Mucosa of gallbladder (tissue), 1 donor: Measurements from ENCODE around the gene EPN1. TPM values are rescaled to one million over a fixed set of nuclear protein-coding genes. Genes with fewer than 3 reads are reported as not detected.

Source experiments
- DNase-seq: peaks from one replicate; pipeline ENCODE4 v3.0.0-alpha.2; 2020; ENCODE audit warnings: low spot score
- total RNA-seq: library from RNA; stranded (reverse); gene quantifications from one replicate; pipeline ENCODE4 v1.2.1, GENCODE V29; 2021
- donor health status: DM: no; HTN: no; CAD: no.

Gene EPN1
- total RNA-seq = 172 TPM

DNA sequence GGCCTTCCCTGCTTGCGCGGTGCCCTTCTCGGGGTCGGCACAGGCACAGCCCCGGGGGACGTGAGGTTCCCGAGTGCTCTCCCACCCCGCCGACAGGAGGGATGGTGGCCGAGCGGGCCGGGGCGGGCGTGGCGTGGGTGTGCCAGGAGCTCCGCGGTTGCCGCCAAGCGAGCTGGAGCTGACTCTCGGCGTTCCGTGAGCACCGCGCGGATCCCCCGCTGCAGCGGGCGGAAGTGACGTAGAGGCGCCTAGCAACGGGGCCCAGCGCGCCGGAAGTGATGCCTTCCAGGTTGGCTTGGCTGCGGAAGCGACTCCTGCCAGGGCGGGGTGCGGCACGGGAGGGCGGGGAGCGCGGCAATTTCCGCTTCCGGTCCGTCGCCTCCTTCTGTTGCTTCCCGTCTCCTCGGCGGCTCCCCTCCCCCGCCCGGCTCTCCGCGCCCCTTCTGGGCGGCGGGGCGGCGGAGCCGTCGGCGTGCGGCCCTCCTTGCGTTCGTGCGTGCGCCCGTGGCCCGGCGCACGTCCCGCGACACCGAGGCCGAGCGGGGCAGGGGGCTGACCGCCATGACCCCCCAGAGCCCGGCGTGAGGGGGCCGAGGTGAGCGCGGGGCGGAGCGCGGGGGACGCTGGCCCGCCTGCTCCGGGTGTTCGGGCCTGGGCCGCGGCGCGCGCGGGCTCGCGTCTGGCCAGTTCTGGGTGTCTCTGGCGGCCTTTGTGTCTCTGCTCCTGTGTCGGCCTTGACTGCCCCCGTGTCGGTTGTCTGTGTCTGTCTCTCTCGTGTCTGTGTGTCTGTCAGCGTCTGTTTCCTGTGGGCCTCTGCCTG lies at the start of gene EPN1:
TSS of gene EPN1 (plus strand) at position 386 of the 820 bp plus-strand sequence. CDS start 3,402 bp downstream, outside the sequence.
- DNase-seq = peak; percentile 96

DNA sequence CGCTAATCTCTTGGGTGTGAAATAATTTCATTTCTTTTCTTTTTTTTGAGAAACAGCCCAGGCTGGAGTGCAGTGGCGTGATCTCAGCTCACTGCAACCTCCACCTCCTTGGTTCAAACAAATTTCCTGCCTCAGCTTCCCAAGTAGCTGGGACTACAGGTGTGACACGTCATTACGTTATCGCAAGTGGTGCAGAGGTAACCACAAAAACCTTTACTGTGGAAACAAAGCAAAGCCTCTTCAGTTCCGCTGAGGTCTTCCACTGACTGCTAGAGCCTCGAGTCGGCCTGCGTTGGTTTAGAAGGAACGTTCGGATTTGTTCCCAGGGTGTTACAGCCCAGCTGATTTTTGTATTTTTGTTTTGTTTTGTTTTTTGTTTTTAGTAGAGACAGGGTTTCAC lies 48.7 kb upstream of the EPN1 start:
- no peak for DNase-seq

DNA sequence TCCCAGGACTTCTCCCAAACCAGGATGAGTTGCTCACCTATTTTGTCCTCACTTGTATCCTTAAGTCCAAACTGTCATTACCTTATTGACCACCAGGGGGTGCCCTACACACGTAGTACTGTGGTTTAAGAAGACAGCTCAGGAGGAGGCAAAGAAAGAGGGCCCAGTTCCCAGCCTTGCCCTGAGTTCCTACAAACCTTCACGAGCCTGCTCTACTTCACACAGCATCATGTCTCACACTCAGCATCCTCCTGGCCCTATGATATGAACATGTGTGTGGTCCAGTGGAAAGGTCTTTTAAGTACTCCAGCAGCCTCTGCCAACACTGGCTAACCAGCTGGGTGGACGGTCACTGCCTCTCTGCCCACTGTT lies 42.6 kb upstream of the EPN1 start:
- peak; percentile 95 for DNase-seq

DNA sequence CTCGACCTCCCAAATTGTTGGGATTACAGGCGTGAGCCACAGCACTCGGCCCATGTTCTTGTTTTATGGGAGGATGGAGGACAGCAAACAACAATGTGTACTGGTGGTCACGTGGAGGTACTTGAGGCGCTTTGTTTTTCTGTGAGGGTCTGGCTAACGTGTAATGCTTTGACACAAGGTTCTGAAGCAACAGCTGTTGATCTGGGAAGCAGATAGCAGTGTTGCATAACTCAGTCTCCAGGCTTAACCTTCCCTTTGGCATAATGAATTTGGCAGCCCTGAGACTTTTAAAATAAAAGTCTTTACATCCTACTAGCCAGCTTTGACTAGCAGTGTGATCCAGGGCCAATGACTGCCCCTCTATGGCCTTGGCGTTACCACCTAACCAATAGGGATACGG lies 41.2 kb upstream of the EPN1 start:
- DNase-seq = no peak

DNA sequence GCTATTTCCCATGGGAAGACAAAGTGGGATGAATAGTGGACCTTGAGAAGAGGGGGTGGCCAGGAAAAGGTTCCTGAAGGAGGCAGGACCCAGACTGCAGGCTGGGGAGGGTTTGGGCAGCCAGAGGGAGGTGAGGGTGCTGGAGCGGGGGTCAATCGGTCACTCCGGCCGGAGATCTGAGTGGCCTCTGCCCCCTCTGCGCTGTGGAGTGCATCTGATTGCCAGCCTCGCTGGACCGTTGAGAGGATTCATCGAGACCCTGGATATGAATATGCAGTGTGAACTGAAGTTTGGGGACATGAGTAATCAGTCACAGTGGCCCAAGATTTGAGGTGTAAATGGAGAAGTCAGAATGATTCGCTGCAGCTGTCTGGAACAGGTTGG lies 39.7 kb upstream of the EPN1 start:
- no peak for DNase-seq

DNA sequence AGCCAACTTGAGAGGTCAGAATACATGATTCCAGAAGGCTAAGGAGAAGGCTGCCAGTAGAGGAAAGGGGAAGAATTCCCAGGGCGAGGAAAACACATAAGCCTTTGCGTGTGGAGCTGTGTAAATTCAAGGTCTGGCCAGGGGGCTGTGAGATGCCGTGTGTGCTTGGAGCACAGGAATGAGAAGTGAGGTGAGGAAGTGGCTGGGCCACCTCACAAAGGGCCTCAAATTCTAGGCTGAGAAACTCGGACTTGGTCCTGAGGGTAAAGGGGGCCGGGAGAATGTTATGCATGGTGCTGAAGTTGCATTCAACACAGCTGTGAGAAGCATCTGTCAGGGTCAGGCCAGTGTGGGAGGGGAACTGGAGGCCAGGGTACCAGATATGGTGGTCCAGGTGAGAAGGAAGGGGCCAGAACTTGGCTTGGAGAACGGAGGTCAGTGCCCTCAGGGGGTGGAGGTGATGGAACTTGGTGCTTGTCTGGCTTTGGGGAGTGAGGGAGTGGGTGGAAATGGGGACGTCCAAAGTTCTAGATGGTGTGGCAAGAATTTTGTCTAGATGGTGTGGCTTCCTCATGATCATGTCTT lies 39.1 kb upstream of the EPN1 start:
- no peak for DNase-seq

DNA sequence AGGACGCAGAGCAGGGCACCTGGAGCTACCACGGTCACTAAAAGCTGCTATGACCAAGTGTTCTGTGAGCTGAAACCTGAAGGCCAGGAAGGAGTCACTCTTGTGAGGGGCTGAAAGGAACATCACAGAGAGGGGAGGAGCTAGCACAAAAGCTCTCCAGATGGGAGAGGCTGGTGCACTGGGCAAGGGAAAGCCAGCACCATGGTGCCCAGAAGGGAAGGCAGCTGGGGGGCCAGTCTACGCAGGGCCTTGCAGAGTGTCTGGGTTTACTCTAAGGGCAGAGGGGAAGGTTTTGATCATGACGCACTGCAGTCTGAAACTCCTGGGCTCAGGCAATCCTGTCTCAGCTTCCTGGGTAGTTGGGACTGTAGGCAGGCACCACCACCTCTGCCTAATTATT lies 38.3 kb upstream of the EPN1 start:
- DNase-seq = no peak

DNA sequence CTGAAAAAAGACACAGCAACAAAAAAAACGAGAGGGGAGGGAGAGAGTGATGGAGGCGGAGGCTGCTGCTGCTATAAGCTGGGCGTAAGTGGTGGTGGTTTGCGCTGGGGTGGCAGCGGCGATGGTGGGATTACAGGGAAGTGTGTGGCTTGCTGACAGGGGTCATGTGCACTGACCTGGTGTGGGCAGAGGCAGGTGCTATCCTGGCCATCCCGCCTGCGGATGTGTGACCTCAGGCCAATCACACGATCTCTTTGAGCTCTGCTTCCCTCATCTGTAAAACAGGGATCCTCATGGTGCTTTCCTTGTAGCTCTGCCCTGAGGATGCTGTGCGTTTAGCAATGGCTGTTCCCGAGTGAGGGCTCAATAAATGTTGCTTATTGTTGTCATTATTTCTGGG lies 37.5 kb upstream of the EPN1 start:
- DNase-seq = no peak

DNA sequence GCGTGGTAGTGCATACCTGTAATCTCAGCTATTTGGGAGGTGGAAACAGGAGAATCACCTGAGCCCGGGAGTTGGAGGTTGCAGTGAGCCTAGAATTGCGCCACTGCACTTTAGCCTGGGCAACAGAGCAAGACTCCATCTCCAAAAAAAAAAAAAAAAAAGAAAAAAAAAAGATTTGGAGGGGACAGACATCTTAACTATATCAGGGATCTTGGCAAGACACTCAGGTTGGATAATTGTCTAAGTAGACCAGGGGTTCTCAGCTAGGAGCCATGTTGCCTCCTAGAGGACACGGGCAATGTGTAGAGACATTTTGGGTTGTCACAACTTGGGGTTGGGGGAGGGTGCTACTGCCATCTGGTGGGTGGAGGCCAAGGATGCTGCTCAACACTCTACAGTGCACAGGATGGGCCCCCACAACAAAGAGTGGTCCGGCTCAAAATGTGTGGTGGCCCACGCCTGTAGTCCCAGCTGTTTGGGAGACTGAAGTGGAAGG lies 36.1 kb upstream of the EPN1 start:
- DNase-seq = no peak

DNA sequence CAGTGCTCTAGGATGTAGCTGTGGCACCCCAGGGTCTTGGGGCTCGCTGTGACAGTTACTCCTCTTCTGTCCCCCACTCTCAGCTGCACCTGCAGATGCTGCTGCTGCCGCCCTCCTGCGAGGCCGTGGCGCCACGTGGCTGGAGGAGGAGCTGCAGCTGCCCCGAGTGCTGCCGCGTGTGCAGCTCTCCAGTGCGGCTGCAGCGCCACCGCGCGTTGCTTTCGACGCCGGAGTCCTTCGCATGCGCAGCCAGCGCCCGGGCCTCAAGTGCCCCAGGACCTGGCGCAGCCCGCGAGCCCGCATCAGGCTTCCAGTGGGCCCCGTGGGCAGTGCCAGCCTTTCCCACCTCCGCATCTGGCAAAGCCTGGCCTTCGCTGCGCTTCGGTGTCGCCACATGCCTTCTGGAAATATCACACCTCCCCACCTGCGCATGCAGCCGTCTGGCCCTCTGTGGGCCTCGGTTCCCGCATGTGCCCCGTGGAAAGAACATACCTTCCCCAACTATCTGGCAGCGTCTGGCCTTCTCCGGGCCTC lies 34.9 kb upstream of the EPN1 start:
- peak; percentile 73 for DNase-seq

DNA sequence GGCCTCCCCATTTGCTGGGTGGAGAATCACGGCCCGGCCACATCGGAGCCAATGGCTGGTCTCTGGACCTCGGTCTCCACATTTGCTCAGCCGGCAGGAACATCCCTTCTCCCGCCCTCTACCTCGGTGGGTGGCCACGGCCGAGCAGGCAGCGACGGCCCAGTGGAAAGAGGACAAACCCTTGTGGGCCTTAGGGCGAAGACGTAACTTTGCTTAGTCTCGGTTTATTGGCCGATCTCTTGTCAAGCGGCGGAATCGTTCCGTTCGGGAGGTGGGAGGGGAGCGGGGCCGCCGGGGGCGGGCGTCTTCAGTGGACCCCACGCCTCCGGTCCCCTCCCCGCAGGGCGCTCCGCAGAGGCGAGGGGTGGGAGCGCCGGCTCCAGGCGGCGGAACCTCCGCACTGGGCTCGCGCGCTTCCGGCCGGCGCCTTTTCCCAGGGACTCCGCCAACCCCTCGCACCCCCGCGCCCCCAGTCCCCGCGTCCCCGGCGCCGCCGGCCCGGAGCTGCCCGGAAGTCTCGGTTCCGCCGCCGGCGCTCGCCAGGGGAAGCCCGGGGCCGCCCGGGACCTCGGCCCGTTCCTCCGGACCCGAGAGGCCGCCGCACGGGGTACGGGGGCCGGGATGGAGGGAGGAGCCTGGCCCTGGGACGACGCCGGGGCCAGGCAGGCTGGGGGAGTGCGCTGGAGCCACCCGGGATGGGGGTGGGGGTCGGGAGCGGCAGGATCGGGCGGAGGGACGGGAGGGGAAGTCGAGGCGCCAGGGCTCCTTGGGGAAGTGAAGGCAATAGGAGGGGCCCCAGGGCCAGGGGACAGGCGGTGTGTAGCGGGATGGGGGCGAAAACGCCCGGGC lies 34.2 kb upstream of the EPN1 start, which contains the start of gene ZNF580:
TSS of gene ZNF580 (plus strand) at position 426 of the 849 bp plus-strand sequence. CDS start 1,507 bp downstream, outside the sequence.
- DNase-seq = peak; percentile 59

DNA sequence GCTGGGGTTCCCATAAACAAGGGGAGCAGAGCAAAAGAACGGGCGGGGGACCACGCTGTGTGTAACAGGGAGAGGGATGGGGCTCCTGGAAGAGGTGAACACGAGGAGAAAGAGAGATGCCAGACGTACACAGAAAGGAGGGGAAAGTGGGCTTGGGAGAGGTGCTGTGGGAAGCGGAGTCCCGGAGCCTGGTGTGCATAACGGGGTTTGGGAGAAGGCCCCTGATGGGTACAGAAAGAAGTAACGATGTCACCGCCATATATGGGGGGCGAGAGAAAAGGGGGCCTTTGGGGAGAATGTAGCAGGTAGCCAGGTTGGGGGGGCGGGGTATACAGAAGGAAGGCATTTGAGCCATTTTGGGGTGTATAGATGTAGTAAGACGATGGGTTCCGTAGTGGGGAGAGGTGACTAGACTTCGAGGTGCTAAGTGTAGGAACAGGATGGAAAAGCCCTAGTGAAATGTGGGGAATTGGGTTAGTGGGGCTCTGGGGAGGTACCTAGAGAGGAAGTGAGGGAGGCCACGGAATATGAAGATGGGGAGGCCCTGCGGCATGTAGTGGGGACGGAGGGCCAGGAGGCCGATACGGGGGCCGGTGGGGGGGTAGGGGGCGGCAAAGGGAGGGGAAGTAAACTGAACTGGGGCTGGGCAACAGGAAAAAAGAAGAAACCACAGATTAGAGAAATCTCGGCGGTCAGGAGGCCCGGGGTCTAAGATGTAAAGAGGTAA lies 33.4 kb upstream of the EPN1 start:
- DNase-seq = no peak

DNA sequence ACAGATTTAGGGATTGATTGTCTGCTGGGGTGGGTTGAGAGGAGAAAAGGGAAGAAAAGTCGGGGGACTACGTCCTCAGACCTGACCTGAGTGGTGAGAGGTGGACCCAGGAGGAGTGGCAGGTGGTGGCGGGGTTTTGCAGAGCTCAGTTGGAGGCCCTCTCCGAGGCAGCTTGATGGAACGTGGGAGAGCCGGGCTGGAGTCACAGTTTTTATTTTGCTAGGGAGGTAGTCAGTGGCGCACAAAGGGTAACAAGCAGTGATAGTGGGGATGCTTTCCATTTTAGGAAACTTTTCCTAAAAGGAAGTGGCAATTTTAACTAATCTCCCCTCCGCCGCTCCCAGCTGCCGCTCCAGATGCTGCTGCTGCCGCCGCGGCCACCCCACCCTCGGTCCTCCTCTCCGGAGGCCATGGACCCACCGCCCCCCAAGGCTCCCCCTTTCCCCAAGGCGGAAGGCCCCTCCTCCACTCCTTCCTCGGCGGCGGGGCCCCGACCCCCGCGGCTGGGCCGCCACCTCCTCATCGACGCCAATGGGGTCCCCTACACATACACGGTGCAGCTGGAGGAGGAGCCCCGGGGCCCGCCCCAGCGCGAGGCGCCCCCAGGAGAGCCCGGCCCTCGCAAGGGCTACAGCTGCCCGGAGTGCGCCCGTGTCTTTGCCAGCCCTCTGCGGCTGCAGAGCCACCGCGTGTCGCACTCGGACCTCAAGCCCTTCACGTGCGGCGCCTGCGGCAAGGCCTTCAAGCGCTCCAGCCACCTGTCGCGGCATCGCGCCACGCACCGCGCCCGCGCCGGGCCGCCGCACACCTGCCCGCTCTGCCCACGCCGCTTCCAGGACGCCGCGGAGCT lies 32.6 kb upstream of the EPN1 start:
- DNase-seq = no peak

DNA sequence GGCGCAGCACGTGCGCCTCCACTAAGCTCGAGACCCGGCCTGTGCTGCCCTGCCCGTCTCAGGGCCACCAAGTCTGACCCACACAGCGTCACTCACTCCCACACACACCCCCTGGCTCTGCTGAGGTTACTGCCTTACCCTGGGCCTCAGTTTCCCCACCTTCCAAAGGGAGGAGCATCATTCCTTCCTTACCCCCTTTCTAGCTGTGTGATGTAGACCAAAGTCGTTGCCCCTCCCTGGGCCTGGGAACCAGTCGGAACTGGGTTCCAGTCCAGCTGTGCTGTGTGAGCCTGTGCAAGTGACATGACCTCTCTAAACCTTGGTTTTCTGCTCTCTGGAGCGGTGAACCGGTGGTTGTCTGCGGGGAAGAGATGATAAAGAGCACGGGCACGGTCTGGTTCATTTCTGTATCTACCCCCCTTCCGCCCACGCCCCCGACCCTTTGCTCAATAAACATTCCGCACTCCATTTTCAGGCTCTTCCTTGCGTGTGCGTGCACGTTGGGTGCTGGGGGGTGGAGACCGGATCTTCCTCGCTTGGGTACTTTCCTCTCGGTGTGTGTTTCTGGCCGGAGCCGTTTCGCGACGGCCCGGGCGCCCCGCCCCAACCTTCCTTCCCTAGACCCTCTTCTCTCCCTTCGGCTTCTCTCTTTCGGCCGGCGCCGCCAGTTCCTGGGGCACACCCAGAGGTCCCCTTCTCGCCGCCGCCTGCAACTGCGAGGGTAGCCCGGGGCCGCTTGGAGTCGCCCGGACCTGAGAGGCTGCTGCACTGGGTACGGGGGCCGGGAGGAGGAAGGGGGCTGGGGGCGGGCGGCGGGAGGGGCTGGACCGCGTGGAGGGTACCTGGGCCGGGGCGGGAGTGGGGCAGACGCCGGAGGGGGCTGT lies 31.8 kb upstream of the EPN1 start, which contains the start of gene ZNF581:
TSS of gene ZNF581 (plus strand) at position 647 of the 884 bp plus-strand sequence. CDS start 923 bp downstream, outside the sequence.
- DNase-seq = peak; percentile 75

DNA sequence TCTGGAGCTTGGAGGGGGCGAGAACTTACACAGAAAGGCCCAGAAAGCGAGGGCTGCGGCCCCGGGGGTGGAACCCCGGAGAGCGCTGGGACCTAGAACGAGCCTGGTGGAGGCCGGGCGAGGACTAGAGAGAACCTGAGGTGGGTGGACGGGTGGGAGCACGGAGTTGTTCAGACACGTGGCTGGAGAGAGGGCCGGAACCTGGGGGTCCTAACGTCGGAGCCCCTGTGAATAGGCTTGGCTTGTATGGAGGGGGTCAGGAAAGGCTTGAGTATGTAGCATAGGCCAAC lies 31.2 kb upstream of the EPN1 start:
- no peak for DNase-seq

DNA sequence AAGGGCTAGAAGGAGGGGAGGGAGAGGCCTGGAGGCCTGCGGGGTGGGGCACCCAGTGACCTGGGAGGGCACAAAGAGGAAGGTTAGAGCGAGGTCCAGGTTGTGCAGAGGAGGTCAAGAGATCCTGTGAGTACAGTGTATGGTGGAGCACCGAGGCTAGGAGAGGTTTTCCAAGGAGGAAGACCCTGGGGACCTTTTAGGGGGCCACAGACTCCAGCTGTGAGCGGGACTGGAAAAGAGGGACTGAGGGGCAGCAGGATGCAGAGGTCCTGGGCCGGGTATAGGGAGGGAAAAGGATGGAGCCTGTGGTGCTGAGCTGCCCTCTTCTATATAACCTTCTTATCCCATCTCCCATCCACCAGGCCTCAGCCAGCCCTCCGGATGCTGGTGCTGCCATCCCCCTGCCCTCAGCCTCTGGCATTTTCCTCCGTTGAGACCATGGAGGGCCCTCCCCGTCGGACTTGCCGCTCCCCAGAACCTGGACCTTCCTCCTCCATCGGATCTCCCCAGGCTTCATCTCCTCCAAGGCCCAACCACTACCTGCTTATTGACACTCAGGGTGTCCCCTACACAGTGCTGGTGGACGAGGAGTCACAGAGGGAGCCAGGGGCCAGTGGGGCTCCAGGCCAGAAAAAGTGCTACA lies 30.7 kb upstream of the EPN1 start:
- DNase-seq = no peak

DNA sequence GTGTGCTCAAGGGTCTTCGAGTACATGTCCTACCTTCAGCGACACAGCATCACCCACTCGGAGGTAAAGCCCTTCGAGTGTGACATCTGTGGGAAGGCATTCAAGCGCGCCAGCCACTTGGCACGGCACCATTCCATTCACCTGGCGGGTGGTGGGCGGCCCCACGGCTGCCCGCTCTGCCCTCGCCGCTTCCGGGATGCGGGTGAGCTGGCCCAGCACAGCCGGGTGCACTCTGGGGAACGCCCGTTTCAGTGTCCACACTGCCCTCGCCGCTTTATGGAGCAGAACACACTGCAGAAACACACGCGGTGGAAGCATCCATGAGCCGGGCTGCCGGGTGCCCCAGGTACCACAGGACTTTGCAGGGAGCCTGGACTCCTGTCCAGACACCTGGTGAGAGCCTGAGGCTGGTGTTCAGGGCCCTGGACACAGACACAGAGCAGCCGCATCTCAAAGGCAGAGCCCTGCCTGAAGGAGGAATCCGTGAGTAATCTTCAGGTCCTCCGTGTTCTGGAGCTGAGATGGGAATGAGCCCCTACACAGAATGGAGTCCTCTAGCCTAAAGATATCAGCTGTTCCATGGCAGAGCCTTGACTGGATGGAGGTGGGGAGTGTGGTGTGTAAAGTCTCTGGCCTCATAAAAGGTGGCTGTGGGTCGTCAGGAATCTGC lies 30.0 kb upstream of the EPN1 start:
- no peak for DNase-seq

DNA sequence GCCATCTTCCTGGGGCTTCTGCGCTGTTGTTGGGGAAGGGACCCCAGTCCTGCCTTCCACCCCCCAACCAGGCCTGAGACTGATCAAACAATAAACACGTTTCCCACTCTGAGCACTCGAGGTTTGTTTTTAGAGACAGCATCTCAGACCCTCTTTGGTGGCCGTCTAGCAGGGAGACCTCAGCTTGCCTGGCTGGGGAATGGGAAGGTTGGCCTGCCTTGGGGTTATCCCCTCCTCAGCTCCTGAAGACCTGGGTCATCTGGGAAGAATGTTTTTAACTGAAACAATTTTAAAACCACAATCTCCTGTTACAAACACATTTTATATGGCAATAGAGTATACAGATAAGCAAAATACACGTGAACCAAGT lies 29.5 kb upstream of the EPN1 start:
- no peak for DNase-seq
